GM19463 (cell line): Measurements from ENCODE around the gene GPR17.

Experiments used
- ATAC-seq: cut with Tn5 transposase; IDR thresholded peaks from one replicate; pipeline ENCODE4 v1.9.1; 2021; ENCODE audit warnings: mild to moderate bottlenecking, moderate library complexity; ENCODE audit not compliant: unreplicated experiment

The GPR17 gene

DNA sequence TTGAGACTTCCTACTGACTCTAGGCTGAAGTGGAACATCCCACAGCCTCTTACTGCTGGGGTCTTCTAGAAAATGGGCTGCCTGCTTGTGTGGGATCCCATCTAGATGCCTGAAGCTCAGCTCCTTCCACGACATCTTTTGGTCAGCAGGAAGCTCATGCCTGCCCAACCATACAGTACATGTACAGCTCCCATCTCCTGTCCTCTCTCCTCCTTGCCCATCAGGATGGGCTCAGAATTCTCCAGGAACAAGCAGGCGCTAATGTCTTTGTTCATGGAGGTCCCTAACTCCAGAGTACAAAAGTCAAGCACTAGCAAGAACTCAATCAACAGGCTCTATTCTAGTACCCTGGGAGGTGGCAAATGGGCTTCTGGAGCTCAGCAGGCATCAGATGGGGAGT, 31.7 kb upstream of the GPR17 start:
- ATAC-seq: no peak

DNA sequence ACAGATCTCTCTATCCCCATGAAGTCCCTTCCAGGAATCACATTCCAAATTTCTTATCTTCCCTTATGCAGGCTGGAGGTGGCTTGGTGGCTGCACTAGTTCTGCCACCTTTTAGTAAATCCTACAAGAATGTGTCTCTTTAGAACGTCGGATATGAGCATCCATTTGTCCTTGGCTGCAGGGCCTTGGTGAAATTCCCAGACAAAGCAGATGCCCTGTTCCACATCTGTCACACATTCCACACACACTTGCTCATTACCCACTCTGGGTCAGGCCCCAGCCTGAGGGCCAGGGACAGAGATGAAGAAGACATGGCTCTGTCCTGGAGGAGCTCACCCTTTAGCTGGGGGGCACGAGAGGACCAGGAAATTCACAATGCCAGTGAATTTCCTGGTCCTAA, 31.2 kb upstream of the GPR17 start:
- no peak for ATAC-seq

DNA sequence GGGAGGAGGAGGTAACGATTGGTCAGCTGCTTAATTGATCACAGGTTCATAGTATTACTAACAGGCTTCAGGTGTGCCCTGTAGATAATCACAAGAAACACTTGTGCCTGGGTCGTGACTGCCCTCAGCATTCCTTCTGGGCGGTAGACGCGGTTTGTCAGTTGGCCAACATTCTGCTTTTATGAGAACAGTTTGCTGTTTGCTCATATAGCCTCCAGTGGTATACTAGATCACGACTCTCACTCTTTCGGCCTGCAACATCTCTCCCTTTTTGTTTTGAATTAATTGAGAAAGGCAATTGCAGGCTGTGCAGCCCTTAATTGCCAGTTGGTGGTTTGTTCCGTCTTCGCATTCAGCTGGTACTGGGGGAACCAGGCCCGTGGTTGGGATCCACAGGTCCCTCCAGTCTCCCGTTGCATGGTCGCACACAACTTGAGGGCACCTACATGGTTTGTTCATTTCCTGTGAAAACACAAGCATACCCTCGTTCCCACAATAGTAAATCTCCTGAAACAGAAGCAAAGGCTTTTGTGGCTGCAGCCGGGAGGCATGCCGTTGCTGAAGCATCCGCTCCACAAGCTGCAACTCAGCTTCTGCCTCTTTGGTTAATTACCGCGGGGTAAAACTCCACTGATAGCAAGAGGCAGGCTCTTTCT, 30.3 kb upstream of the GPR17 start:
- no peak for ATAC-seq

DNA sequence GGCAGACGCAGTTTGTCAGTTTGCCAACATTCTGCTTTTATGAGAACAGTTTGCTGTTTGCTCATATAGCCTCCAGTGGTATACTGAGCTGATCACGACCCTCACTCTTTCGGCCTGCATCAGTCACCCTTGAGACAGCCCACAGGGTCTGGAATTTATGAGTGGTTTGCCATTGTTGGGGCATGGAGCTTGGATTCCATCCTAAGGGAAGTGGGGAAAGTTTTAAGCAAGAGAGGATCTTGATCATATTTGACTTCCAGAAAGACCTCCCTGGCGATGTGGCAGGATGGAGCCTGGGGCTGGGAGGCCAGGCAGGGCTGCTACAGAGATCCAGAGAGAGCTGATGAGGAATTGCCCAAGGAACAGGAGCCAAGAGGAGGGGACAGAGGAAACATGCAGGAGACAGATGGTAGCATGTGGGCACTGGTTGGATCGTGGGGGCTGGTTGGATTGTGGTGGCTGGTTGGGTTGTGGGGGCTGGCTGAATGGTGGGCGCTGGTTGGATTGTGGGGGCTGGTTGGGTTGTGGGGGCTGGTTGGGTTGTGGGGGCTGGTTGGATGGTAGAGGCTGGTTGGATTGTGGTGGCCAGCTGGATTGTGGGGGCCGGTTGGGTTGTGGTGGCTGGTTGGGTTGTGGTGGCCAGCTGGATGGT, 27.3 kb upstream of the GPR17 start:
- ATAC-seq: no peak

DNA sequence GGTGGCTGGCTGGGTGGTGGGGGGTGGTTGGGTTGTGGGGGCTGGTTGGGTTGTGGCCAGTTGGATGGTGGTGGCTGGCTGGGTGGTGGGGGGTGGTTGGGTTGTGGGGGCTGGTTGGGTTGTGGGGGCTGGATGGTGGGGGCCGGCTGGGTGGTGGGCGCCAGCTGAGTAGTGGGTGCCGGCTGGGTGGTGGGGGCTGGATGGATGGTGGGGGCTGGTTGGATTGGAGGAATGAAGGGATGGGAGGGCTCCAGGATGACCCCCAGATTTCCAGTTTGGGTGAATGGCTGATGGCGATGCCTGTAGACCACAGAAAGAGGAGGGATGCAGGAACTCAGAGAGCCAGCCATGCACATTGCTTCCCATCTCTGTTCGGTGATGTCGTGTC, 26.8 kb upstream of the GPR17 start:
- no peak for ATAC-seq

DNA sequence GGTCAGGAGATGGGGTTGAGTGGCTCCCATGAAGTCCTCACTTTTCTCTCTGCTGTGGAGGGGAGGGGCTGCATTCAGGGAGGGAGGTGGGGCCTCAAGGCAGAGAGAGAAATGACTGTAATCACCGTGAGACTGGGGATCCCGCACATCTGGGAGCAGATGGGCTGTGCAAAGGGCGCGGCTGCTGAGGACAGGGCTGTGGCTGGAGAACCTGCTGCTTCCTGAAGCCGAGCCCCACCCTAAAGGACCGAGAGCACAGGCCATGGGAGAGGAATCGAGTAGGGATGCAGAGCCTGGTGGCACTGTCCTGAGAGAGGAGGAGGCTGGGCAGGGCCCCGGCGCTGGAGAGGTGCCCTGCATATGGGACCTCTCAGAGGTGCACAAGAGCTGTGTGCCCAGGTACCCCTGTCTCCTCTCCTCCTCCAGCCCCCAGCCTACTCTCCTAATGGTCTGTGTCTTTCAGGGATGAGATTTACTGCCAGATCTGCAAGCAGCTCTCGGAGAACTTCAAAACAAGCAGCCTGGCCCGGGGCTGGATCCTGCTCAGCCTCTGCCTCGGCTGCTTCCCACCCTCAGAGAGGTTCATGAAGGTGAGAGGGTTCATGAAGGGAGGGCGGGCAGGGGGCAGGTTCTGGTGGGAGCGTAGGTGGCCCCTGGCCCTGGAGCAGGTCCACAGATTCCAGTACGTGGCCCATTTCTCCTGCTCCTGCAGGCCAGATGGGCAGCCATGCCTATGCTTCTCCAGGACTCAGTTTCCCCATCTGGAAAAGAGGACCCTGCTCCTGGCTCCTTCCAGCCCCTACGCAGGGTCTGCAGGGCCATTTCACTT, 25.9 kb upstream of the GPR17 start:
- no peak for ATAC-seq

DNA sequence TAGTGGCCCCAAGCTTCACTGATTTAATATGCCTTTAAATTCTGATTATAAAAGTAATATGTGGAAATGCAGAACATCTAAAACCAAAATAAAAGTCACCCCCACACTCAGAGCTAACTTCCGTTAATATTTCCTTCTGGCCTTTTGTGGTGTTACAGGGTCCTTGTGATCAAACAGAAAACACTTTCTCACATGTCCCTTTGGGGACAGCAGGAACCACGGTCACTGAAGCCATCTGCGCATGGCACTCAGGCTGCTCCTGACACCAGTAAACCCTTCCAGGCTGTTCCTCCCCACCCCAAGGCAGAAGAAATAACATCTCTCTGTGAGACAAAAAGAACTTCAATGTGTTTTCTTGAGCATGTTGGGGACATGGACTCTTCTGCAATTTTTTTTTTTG, 25.1 kb upstream of the GPR17 start:
- no peak for ATAC-seq

DNA sequence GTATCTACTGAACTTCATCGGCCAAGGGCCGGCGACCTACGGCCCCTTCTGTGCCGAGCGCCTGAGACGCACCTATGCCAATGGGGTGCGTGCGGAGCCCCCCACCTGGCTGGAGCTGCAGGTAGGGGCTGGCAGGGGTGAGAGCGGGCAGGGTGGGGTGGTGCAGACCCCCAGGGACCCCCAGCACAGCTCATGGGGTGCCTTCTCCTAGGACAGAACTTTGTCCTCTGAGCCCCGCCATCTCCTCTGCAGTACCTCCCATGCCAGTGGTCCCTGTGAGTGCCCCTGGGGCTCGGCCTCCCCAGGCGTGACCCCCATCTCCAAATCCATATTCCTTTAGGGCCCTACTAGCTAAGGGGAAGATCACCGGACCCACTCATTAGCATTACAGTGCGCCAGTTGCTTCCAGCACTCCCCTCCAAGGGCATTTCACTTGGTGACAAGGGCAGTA, 23.9 kb upstream of the GPR17 start:
- ATAC-seq: no peak

DNA sequence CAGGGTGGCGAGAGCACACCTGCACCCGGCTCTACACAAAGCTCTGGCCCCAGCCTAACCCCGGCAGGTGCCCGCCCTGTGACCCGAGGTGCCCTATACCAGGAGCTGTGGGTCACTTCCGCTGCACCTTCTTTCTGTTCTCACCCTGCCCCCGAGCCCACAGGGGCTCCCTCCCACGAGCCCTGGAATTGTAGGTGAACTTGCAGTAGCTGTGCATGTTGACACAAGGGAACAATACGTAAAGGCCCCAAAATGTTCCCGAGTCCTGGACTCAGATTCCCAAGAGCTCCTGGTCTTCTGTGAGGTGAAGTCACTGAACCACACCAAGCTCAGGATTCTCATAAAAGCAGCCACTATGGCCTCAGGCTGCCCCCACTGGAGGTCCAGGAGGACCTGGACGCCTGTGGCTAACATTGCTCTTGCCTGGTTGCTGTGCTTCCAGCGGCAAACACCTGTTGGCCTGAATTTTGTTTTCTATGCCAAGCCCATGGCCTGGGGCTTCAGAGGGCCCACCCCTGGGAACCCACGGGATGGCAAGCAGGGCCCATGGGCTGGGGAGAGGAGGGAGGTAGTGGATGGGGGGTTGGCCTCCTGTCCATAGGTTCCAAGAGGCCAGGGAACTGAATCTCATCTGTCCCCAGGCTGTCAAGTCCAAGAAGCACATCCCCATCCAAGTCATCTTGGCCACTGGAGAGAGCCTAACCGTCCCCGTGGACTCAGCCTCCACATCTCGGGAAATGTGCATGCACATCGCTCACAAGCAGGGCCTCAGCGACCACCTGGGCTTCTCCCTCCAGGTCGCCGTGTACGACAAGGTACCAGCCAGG, 23.2 kb upstream of the GPR17 start:
- ATAC-seq: no peak

DNA sequence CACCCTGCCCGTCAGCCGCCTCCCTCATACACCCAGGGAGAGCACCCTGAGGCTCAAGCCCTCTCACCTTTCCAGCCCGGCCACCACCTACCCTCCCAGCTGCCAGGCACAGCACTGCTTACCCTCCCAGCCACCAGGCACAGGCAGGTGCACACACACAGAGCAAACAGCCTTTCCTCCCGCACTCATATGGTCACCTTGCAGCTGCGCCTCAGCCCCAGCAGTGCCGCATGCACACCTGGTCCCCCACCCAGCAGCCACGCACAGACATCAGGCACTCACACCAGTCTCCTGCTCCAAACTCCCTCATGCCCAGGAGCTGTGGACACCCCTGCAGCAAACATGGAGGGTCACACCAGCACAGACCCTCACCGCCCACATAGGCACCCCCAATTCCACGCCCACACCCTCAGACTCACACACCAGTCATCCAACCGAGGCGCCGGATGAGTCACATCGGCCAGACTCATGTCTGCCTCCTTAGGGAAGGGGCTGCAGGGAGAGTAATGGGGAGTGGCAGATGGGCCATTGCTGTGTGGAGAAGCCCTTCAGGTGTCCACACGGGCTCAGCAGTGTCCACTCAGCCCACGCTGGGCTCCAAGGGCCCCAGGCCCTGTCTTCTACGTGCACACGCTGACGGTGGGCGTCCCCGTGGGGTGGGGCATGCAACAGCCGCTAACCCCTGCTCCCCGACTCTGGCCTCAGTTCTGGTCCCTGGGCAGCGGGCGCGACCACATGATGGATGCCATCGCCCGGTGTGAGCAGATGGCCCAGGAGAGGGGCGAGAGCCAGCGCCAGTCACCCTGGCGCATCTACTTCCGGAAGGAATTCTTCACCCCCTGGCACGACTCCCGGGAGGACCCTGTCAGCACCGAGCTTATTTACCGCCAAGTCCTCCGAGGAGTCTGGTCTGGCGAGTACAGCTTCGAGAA, 22.3 kb upstream of the GPR17 start:
- ATAC-seq: no peak

DNA sequence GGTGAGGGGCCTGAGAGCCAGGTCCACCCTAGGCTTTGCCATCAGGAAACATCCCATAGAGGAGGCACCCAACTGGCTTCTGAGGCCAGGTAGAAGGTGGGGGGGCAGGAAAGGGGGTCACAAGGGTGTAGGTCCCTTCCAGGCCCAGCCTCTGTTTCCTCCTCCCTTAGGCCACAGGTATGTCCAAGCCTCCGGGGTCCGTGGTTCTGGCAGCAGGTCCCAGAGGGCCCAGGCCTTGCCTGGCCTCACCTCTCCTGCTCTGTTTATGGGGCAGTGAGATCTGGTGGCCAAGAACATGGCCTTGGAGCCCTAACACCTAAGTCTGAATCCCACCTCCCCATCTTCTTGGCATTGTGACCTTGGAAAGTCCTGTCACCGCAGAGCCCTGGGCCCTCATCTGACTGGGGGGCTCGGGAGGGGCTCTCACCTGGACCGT, 21.6 kb upstream of the GPR17 start:
- ATAC-seq: no peak

DNA sequence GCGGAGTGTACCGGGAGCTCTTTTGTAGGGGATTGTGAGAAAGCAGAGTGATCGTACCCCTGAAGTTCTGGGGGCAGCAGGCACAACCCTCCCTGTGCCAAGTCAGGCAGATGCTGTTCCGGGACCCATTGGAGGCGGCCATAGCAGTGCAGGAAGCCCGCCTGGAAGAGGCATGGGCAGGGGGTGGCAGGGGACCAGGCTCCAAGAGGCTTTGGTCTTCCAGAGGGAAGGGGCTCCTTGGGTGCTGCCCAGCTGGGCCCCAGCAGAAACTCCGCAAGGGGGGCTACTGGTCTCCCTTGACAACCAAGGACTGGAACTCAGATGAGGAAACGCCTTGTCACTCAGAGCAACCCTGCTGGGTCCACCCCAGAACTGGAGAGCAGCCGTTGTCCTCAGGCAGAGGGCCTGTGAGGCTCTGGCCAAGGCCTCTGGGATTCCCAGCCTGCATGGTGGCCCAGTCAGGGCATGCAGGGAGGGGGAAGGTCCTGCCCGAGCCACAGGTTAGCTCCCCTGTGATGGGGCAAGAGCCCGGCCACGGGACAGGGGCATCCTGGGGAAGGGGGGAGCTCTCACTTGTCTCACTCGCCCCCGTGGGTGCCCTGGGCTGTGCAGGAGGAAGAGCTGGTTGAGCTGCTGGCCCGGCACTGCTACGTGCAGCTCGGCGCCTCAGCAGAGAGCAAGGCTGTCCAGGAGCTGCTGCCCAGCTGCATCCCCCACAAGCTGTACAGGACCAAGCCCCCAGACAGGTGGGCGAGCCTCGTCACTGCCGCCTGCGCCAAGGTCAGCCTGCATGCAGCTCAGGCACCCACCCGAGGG, 21.0 kb upstream of the GPR17 start:
- ATAC-seq: no peak

DNA sequence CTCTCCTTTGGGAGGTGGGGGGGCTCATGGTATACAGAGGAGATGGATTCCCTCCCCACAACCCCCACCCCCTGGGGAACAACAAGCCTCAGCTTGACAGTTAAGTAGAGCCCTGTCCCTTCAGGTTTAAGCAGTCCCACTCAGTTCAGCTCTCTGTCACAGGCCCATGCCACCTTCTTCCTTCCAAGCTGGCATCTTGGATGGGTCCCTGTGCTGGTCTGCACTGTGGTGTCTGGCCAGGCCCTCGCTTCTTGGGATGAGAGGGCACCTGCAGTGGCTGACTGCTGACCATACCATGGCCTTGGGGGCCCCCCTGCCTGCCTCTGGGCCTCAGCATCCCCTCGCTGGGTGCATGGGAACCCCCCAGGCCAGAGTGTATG, 20.4 kb upstream of the GPR17 start:
- ATAC-seq: no peak

DNA sequence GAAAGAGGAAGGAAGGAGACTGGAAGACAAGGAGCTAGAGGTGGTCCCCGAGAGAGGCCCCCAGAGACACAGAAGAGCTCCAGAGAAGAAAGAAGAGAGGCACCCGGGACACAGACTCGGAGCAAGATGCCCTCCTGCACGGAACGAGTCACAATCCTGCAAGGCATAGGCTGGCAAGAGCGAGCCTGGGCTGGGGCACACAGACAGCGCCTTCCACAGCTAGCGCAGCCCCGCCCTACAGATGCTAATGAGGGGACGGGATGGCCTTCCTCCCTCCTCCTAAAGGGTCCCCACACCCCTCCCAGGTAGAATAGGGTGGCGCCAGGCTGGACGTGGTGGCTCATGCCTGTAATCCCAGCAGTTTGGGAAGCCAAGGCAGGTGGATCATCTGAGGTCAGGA, 19.8 kb upstream of the GPR17 start:
- no peak for ATAC-seq

DNA sequence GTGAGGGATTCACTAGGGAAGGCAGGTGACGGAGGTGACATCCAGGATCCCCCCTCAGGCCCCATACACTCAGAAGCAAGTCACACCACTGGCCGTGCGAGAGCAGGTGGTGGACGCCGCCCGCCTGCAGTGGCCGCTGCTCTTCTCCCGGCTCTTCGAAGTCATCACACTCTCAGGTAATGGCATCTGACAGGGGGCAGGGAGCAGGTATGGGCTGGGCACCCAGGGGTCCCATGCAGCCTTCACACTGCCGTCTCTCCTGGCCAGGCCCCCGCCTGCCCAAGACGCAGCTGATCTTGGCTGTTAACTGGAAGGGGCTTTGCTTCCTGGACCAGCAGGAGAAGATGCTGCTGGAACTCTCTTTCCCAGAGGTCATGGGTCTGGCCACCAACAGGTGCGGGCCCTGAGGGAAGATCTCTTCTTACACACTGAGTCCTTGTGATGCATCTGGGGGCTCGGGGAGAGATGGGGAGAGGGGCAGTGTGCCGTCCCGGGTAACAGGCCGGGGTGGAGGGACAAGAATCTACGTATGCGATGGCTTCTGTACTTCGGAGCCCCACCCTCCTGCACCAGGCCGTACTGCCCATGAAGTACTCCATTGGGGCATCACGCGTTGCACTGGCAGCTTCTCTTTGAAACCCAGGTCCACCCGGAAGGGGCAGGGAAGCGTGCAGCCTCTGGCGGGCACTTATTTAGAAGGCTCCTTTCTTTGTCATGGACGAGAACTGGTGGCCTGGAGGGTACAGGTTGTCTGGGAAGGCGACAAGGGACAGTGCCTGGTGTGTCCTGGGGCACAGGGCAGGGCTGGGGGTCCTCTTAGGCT, 18.8 kb upstream of the GPR17 start:
- ATAC-seq: no peak

DNA sequence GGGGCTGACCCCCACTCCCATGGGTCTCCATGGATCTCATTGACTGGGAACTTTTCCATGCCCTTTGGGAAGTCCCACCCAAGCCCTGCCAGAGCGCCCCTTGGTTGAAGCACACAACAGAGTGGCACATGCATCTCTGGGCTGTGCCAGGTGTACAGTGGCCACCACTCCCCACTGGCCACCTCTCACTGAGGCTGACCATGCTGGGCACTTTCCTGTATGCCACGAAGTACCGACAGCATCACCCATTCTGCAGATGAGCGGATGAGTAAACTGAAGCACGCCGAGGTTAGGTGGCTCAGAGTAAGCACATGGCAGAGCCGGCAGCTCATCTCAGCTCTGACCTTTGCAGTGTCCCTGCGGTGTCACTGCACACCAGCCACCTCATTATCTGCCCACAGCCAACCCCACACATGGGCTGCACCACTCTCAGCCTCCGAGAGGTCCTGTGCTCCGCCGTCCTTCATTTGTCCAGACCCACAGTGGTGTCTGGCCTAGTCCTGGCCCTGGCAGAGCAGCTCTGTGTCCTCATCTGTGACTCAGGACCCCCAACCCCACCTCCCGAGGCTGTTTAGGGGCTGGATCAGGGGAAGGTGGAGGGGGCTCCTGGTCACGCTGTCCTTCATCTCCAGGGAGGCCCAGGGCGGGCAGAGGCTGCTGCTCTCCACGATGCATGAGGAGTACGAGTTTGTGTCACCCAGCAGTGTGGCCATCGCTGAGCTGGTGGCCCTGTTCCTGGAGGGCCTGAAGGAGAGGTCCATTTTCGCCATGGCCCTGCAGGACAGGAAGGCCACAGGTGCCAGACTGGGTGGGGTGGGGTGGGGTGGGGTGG, 18.0 kb upstream of the GPR17 start:
- ATAC-seq: no peak

DNA sequence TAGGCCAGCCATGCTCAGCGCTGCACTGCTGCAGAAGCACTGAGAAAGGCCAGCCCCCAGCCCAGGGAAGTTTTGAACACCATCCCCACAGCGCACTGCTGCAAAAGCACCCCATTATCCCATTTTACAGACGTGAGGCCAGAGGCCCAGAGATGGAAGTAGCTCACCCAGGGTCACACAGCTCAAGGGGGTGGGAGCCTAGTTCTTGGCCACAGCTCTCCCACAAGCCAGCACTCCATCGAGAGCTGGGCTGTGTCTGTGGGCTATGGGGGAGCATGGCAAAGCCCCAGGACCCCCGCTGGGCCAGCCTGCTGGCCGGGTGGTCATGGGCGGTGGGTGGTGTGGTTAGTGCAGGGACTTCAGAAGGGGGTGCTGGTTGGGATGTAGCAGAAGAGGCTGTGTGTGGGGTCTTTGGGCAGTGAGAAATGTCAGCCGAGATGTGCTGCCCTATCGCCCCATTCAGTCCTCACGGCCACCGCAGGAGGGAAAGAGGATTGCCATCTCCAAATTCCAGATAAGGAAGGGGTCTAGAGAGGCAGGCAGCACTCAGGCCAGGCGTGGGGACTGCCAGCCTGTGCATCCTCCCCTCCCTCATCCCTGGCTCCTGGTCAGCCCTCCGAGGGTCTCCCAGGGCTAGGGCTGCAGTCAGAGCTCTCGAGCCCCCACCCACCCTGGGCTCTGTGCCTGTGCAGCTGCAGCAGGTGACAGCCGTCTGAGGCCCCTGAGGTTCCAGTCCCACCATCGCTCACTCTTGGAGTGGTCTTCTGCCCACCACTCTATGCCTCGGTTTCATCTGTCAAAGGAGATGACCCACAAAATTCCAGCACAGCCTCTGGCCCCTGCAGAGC, 17.0 kb upstream of the GPR17 start:
- no peak for ATAC-seq
